ENCODE measurements around the gene RASL11B.

DNA sequence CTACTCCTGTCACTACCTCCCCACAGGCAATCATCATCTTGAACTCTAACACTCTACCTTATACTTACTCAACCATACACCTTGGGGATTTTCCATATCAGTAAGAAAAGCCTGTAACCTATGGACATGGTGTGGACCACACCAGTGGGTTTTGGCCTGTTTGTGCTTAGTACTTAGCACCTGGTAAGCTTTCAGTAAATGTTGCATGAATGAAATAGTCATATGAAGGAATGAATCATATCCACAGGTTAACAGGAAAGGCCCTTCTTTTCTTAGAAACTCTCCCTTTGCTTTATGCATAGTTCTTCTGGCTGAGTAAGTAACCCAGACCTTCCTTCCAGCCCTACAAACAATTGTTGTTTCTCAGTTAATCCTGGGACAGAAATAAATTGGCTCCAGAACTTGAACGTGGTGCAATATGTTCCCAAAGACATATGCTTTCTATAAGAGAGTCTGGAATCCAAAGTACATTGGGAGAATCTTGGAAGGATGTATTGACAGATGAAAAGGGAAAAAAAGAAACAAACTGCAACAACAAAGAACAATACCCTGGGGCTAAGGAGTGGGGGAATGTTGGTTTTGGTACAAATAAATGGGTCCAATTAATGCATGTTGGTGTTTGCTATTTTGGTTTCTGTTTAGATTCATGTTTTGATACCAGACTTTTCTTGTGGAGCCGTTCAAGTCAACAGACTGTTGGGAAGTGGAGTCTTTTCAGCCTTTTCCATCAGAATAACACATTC, 27.8 kb downstream of the RASL11B start:
- TF ChIP-seq RBBP5 (IDR thresholded peaks at IDR 0.05; ENCODE audit: borderline replicate concordance, insufficient read depth, low read length, poor library complexity, severe bottlenecking) (no peak), SAFB2 (IDR thresholded peaks at IDR 0.05; ENCODE audit: borderline replicate concordance, low read depth, low read length, severe bottlenecking) (no peak)

All from K562 (cell line).